ENCODE data around the gene DBNDD2.

Gene DBNDD2

DNA sequence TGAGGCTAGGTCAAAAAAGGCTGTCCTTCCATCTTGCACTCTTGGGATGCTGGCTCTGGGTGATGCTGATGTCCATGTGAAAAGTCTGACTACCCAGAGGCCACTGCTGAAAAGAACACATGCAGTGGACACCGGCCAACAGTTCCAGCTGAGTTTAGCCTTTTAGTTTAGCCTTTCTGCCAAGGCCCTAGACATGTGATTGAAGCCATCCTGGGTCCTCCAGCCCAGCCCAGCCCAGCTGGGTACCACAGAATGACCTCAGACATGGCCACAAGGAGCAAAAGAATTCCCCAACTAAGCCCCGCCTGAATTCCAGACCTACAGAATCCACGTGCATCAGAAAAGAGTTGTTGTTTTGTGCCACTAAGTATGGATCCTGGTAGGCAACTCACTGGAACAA lies 25.2 kb downstream of the DBNDD2 start:
- DNase-seq (ENCODE audit: low read depth): peak; percentile 20
- no peak overlapping the region for H3K4me3 ChIP-seq (ENCODE audit: control insufficient read depth, low read depth, low read length)
- TF ChIP-seq, protein P1, sequence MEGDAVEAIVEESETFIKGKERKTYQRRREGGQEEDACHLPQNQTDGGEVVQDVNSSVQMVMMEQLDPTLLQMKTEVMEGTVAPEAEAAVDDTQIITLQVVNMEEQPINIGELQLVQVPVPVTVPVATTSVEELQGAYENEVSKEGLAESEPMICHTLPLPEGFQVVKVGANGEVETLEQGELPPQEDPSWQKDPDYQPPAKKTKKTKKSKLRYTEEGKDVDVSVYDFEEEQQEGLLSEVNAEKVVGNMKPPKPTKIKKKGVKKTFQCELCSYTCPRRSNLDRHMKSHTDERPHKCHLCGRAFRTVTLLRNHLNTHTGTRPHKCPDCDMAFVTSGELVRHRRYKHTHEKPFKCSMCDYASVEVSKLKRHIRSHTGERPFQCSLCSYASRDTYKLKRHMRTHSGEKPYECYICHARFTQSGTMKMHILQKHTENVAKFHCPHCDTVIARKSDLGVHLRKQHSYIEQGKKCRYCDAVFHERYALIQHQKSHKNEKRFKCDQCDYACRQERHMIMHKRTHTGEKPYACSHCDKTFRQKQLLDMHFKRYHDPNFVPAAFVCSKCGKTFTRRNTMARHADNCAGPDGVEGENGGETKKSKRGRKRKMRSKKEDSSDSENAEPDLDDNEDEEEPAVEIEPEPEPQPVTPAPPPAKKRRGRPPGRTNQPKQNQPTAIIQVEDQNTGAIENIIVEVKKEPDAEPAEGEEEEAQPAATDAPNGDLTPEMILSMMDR (IDR thresholded peaks at IDR 0.05; ENCODE audit: control insufficient read depth, insufficient read depth, low read depth, low read length, missing control alignments): no peak

DNA sequence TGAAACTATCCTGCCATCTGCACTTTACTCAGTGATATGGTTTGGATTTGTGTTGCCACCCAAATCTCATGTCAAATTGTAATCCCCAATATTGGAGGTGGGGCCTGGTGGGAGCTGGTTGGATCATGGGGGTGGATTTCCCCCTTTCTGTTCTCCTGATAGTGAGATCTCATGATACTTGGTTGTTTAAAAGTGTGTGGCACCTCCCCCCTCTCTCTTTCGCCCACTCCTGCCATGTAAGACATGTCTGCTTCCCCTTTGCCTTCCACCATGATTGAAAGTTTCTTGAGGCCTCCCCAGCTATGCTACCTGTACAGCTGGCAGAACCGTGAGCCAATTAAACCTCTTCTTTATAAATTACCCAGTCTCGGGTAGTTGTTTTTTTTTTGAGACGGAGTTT lies 25.9 kb downstream of the DBNDD2 start:
- no peak overlapping the region for H3K4me3 ChIP-seq (ENCODE audit: control insufficient read depth, low read depth, low read length)
- TF ChIP-seq, protein P1 (IDR thresholded peaks at IDR 0.05; ENCODE audit: control insufficient read depth, insufficient read depth, low read depth, low read length, missing control alignments): no peak
- no peak for DNase-seq (ENCODE audit: low read depth)

DNA sequence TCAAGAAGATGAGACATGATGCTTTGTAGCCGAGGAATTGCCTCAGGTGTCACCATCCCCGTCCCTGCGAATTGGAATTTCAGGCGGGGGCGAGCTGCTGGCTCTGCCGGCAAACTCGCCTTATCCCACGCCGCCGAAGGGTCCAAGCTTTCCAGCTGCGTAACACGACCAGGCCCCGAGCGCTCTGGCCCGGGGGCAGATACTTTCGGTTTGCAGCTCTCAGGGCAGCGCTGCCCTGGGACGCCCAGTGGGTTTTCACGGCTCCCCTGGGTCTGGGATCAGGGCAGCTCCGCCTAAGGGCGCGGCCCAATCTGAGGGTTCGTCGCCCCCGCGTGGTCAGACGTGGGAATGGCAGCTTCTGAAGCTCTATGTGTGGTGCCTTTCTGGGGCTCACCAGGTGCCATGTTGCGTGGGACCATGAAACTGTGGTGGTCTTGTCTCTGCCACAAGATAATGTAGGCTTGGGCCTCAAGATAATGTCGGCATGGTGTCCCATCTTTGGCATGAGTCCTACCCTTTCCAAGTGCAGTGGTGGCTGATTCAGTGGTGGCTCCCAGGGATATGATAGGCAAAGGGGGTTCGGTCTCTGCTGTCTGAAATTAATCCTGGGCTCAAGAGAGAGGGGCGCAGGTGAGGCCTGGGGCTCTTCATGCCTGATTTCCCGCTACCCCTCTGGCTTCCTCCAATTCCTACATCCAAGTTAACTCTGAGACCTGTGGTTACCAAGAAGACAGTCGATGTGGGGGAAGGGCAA lies 28.8 kb downstream of the DBNDD2 start:
- peak; percentile 29 for DNase-seq (ENCODE audit: low read depth)
- peak overlapping the region; percentile 76 for H3K4me3 ChIP-seq (ENCODE audit: control insufficient read depth, low read depth, low read length)
- TF ChIP-seq, protein P1 (IDR thresholded peaks at IDR 0.05; ENCODE audit: control insufficient read depth, insufficient read depth, low read depth, low read length, missing control alignments): peak; percentile 95

DNA sequence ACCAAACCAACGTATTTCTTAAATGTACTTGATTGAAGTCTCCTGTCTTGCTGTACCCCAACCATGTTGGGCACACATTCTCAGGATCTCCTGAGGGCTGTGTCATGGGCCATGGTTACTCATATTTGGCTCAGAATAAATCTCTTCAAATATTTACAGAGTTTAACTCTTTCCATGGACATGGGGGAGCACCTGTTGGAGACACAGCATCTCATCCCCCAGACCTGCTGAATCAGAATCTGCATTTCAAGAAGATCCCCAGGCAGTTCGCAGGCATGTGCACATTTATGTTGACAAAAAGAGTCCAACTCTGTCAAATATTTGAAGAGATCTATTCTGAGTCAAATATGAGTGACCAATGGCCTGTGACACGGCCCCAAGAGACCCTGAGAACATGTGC lies 32.3 kb downstream of the DBNDD2 start:
- TF ChIP-seq, protein P1 (IDR thresholded peaks at IDR 0.05; ENCODE audit: control insufficient read depth, insufficient read depth, low read depth, low read length, missing control alignments): no peak
- no peak for DNase-seq (ENCODE audit: low read depth)

DNA sequence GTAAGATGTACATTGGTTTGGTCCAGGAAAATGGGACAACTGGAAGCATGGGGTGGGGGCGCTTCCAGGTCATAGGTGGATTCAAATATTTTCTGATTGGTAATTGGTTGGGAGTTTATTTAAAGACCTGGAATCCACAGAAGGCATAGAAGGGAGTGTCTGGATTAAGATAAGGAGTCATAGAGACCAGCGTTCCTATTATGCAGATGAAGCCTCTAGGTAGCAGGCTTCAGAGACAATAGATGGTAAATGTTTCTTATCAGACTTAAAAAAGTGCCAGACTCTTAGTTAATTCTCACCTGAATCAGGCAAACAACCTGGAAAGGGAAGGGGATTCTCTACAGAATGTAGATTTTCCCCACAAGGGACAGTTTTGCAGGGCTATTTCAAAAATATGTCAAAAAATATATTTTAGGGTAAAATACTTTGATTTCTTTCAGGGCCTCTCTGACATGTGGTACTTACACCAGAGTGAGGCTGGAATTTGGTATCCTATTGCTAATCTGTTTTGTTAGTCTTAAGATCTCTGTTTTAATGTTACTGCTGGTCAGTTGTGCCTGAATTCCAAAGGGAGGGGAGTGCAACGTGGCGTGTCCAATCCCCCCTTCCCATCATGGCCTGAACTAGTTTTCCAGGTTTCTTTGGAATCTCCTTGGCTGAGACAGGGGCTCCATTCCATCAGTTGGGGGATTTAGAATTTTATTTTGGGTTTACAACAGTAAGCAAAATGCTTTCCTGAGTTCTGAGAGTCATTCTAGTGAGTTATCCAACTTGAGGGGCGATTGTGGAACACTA lies 33.0 kb downstream of the DBNDD2 start:
- no peak overlapping the region for H3K4me3 ChIP-seq (ENCODE audit: control insufficient read depth, low read depth, low read length)
- DNase-seq (ENCODE audit: low read depth): no peak
- TF ChIP-seq, protein P1 (IDR thresholded peaks at IDR 0.05; ENCODE audit: control insufficient read depth, insufficient read depth, low read depth, low read length, missing control alignments): no peak

More for the DNA sequence above, 32.3 kb downstream of the DBNDD2 start:
- H3K4me3 ChIP-seq (ENCODE audit: control insufficient read depth, low read depth, low read length): no peak overlapping the region

DNA sequence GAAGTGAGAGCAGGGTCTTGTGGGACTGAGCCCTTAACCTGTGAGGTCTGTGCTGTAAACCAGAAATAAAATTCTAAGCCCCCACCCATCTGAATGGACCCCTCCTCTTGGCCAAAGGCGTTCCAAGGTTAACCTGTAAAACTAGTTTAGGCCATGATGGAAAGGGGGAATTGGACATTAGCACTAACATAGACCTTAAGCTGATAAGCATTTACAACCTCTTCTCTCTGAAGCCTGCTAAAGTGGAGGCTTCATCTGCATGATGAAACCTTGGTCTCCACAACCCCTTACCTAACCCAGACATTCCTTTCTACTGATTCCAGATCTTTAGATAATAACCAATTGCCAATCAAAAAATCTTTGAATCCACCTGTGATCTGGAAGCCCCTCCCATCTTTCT lies 33.7 kb downstream of the DBNDD2 start:
- TF ChIP-seq, protein P1 (IDR thresholded peaks at IDR 0.05; ENCODE audit: control insufficient read depth, insufficient read depth, low read depth, low read length, missing control alignments): no peak
- no peak for DNase-seq (ENCODE audit: low read depth)
- no peak overlapping the region for H3K4me3 ChIP-seq (ENCODE audit: control insufficient read depth, low read depth, low read length)
